CD4-positive, alpha-beta memory T cell (primary cell): Measurements from ENCODE around the gene EPHA2. TPM values are rescaled to one million over a fixed set of nuclear protein-coding genes. Genes with fewer than 3 reads are reported as not detected.

ENCODE experiments used
- CTCF ChIA-PET: fragments of 350-600 bp; sonication (Branson Sonifier 250); formaldehyde crosslinking; loops from one replicate; lab custom pipeline; 2021; ENCODE audit warnings: inconsistent platforms; ENCODE audit not compliant: partially characterized antibody; lab: Charles Lee
- POLR2A ChIA-PET: fragments of 350-600 bp; sonication (Branson Sonifier 250); formaldehyde crosslinking; loops from one replicate; lab custom pipeline; 2021; ENCODE audit not compliant: partially characterized antibody; lab: Charles Lee
- DNase-seq, 5 donors: peaks; one replicate each; pipeline versions ENCODE4 v3.0.0 to v3.0.0-alpha.2; 2020 to 2022; ENCODE audit warnings: mixed read lengths in 1 of 5
- H3K27ac ChIP-seq: one replicate; pipeline ENCODE4 v1.7.0; 2013; ENCODE audit warnings: low read depth, low read length
- H3K27me3 ChIP-seq: 2 replicates; pipeline ENCODE4 v1.7.0; 2013; ENCODE audit warnings: mild to moderate bottlenecking, low read length, moderate library complexity; ENCODE audit not compliant: insufficient read depth
- H3K36me3 ChIP-seq: 2 replicates; pipeline ENCODE4 v1.7.0; 2013; ENCODE audit warnings: mild to moderate bottlenecking, low read length, moderate library complexity; ENCODE audit not compliant: insufficient read depth
- H3K4me1 ChIP-seq: 2 replicates; pipeline ENCODE4 v1.7.0; 2013; ENCODE audit warnings: mild to moderate bottlenecking, low read length, moderate library complexity; ENCODE audit not compliant: insufficient read depth
- H3K4me3 ChIP-seq, 2 donors: one replicate each; pipeline ENCODE4 v1.7.0; 2013; ENCODE audit warnings: low read length in 2 of 2, mild to moderate bottlenecking in 1 of 2
- H3K9me3 ChIP-seq, 2 donors: one replicate each; pipeline ENCODE4 v1.7.0; 2013; ENCODE audit warnings: low read length in 2 of 2, control low read depth in 1 of 2; ENCODE audit not compliant: control insufficient read depth in 1 of 2
- H3K27ac Mint-ChIP-seq, 7 donors: one replicate each; pipeline ENCODE4 v1.8.0; 2020 to 2021; ENCODE audit warnings: mixed read lengths in 7 of 7, mild to moderate bottlenecking in 6 of 7, inconsistent platforms in 3 of 7, moderate library complexity in 3 of 7
- H3K27me3 Mint-ChIP-seq, 2 donors: one replicate each; pipeline ENCODE4 v1.8.0; 2020 to 2021; ENCODE audit warnings: mixed read lengths in 2 of 2
- H3K36me3 Mint-ChIP-seq, 2 donors: one replicate each; pipeline ENCODE4 v1.8.0; 2020 to 2021; ENCODE audit warnings: mixed read lengths in 2 of 2, inconsistent platforms in 1 of 2, mild to moderate bottlenecking in 1 of 2
- H3K4me1 Mint-ChIP-seq, 4 donors: one replicate each; pipeline ENCODE4 v1.8.0; 2020 to 2021; ENCODE audit warnings: mixed read lengths in 4 of 4, mild to moderate bottlenecking in 1 of 4
- H3K4me3 Mint-ChIP-seq, 8 donors: one replicate each; pipeline ENCODE4 v1.8.0; 2020 to 2021; ENCODE audit warnings: mixed read lengths in 8 of 8, mild to moderate bottlenecking in 7 of 8, moderate library complexity in 6 of 8, inconsistent platforms in 3 of 8
- H3K9me3 Mint-ChIP-seq, 8 donors: one replicate each; pipeline ENCODE4 v1.8.0; 2020 to 2021; ENCODE audit warnings: mixed read lengths in 8 of 8, mild to moderate bottlenecking in 5 of 8, inconsistent platforms in 3 of 8, moderate library complexity in 1 of 8
- intact Hi-C: fragments of 100-400 bp; cut with micrococcal nuclease; formaldehyde crosslinking; loops from one replicate; pipeline ENCODE4 v1.15.1; 2023
- polyA plus RNA-seq, 2 donors: library from polyadenylated mRNA; unstranded; fragments of 300-500 nt; fragmentation: Illumina TruSeq; gene quantifications; one replicate each; pipeline ENCODE4 v1.2.3, GENCODE V29; 2021
- total RNA-seq, 2 experiments: library from RNA; stranded (reverse); gene quantifications; one replicate each; pipeline ENCODE4 v1.2.3, GENCODE V29; 2021

EPHA2 gene
- total and polyA plus RNA-seq, 4 experiments from 2014 or later: not detected

GRCh38 chr1:16191309-16191708 is 35.4 kb upstream of the EPHA2 start:
- H3K27me3 Mint-ChIP-seq: peaks cover 4 to 10% of the 10 kb centered on the region in 2 donors
- POLR2A ChIA-PET: interaction anchor here (2.1 kb wide), 1 partner anchor 112 kb away, joined by 7 read pairs; no protein-coding TSS in a partner anchor
- no peaks in the 10 kb centered on the region for H3K9me3 ChIP-seq
- peaks cover 2 to 4% (median 3%) of the 10 kb centered on the region in 4 donors for H3K4me1 Mint-ChIP-seq
- H3K27me3 ChIP-seq: no peaks in the 10 kb centered on the region
- H3K27ac Mint-ChIP-seq: no peak overlapping the region
- no peak for DNase-seq
- H3K27ac ChIP-seq: no peak overlapping the region
- H3K36me3 ChIP-seq: no peaks in the 10 kb centered on the region
- CTCF ChIA-PET: interaction anchor here (3.3 to 14.1 kb wide), 2 partner anchors 53 to 112 kb away, joined by 14 to 387 read pairs; partner anchors contain the start of gene FAM131C
- no peak overlapping the region for H3K4me3 Mint-ChIP-seq
- H3K36me3 Mint-ChIP-seq: no peaks in the 10 kb centered on the region
- no peak overlapping the region for H3K4me3 ChIP-seq
- H3K4me1 ChIP-seq: peaks cover 5% of the 10 kb centered on the region
- intact Hi-C loops: no loop called here
- no peaks in the 10 kb centered on the region for H3K9me3 Mint-ChIP-seq

GRCh38 chr1:16189921-16190621 is 34.2 kb upstream of the EPHA2 start:
- H3K36me3 ChIP-seq: no peaks in the 10 kb centered on the region
- no peaks in the 10 kb centered on the region for H3K9me3 ChIP-seq
- peaks cover 5% of the 10 kb centered on the region for H3K4me1 ChIP-seq
- POLR2A ChIA-PET: interaction anchor here (2.1 kb wide), 1 partner anchor 111 kb away, joined by 7 read pairs; no protein-coding TSS in a partner anchor
- no peak overlapping the region for H3K27ac Mint-ChIP-seq
- H3K4me3 Mint-ChIP-seq: no peak overlapping the region
- H3K27ac ChIP-seq: no peak overlapping the region
- H3K4me3 ChIP-seq: no peak overlapping the region
- intact Hi-C loops: no loop called here
- CTCF ChIA-PET: interaction anchor here (0.6 to 14.1 kb wide), 11 partner anchors 13 to 430 kb away, joined by 3 to 387 read pairs (median 4); partner anchors contain the start of gene FAM131C
- no peak for DNase-seq
- peaks cover 2 to 4% (median 3%) of the 10 kb centered on the region in 4 donors for H3K4me1 Mint-ChIP-seq
- no peaks in the 10 kb centered on the region for H3K9me3 Mint-ChIP-seq
- no peaks in the 10 kb centered on the region for H3K36me3 Mint-ChIP-seq
- H3K27me3 ChIP-seq: no peaks in the 10 kb centered on the region
- peaks cover 4 to 10% of the 10 kb centered on the region in 2 donors for H3K27me3 Mint-ChIP-seq

- CTCF ChIA-PET: interaction anchor here (0.8 to 14.1 kb wide), 12 partner anchors 14 to 180 kb away, joined by 3 to 387 read pairs (median 5); partner anchors contain the start of gene FAM131C
- intact Hi-C loops: no loop called here
- H3K4me3 Mint-ChIP-seq: no peak overlapping the region
These were observed 33.1 kb upstream of the EPHA2 start for GRCh38 chr1:16189003-16189402.

GRCh38 chr1:16187748-16188401 is 32.0 kb upstream of the EPHA2 start:
- no peak overlapping the region for H3K27ac Mint-ChIP-seq
- no peaks in the 10 kb centered on the region for H3K27me3 ChIP-seq
- H3K36me3 ChIP-seq: no peaks in the 10 kb centered on the region
- H3K9me3 Mint-ChIP-seq: no peaks in the 10 kb centered on the region
- peak; percentile 63 to 79 (median 71) for DNase-seq
- peaks cover 8 to 10% of the 10 kb centered on the region in 2 donors for H3K27me3 Mint-ChIP-seq
- H3K4me1 Mint-ChIP-seq: peaks cover 2 to 4% (median 3%) of the 10 kb centered on the region in 4 donors
- H3K4me3 Mint-ChIP-seq: no peak overlapping the region
- POLR2A ChIA-PET: interaction anchor here (1.0 to 2.0 kb wide), 2 partner anchors 109 kb away, joined by 3 to 10 read pairs; no protein-coding TSS in a partner anchor
- H3K4me3 ChIP-seq: no peak overlapping the region
- CTCF ChIA-PET: interaction anchor here (1.0 to 14.1 kb wide), 7 partner anchors 15 to 178 kb away, joined by 3 to 387 read pairs (median 9); partner anchors contain the start of gene FAM131C
- peaks cover 5% of the 10 kb centered on the region for H3K4me1 ChIP-seq
- H3K36me3 Mint-ChIP-seq: no peaks in the 10 kb centered on the region
- intact Hi-C loops: loop anchor here (1.0 kb wide), 3 partner anchors 56 to 179 kb away; no protein-coding TSS in a partner anchor
- H3K27ac ChIP-seq: no peak overlapping the region
- no peaks in the 10 kb centered on the region for H3K9me3 ChIP-seq

More at GRCh38 chr1:16189003-16189402, 33.1 kb upstream of the EPHA2 start:
- Mint-ChIP-seq H3K27me3 (peaks cover 4 to 10% of the 10 kb centered on the region in 2 donors), H3K4me1 (peaks cover 2 to 4% (median 3%) of the 10 kb centered on the region in 4 donors), H3K27ac (no peak overlapping the region), H3K9me3 (no peaks in the 10 kb centered on the region), H3K36me3 (no peaks in the 10 kb centered on the region)
- Histone ChIP-seq H3K9me3 (no peaks in the 10 kb centered on the region), H3K4me3 (no peak overlapping the region), H3K36me3 (no peaks in the 10 kb centered on the region), H3K27ac (no peak overlapping the region), H3K27me3 (no peaks in the 10 kb centered on the region), H3K4me1 (peaks cover 5% of the 10 kb centered on the region)
- DNase-seq: no peak
- POLR2A ChIA-PET: interaction anchor here (1.0 kb wide), 1 partner anchor 110 kb away, joined by 3 read pairs; no protein-coding TSS in a partner anchor

- CTCF ChIA-PET: interaction anchor here (0.7 to 14.1 kb wide), 10 partner anchors 16 to 382 kb away, joined by 3 to 387 read pairs (median 4); partner anchors contain the start of genes EPHA2 and FAM131C
- no peak overlapping the region for H3K27ac Mint-ChIP-seq
These were observed 30.9 kb upstream of the EPHA2 start for GRCh38 chr1:16186655-16187235.

GRCh38 chr1:16184557-16185303 is 28.9 kb upstream of the EPHA2 start:
- Mint-ChIP-seq H3K4me3 (no peak overlapping the region), H3K36me3 (no peaks in the 10 kb centered on the region), H3K4me1 (peaks cover 2 to 4% (median 3%) of the 10 kb centered on the region in 4 donors), H3K27ac (no peak overlapping the region), H3K9me3 (no peaks in the 10 kb centered on the region), H3K27me3 (peaks cover 8% of the 10 kb centered on the region in 2 donors)
- Histone ChIP-seq H3K4me1 (peaks cover 5% of the 10 kb centered on the region), H3K36me3 (no peaks in the 10 kb centered on the region), H3K27me3 (no peaks in the 10 kb centered on the region), H3K4me3 (no peak overlapping the region), H3K27ac (no peak overlapping the region), H3K9me3 (no peaks in the 10 kb centered on the region)
- intact Hi-C loops: no loop called here
- DNase-seq: no peak
- POLR2A ChIA-PET: no interaction called here
- CTCF ChIA-PET: interaction anchor here (14.1 kb wide), 1 partner anchor 106 kb away, joined by 387 read pairs; the partner anchor contains the start of gene FAM131C

More at GRCh38 chr1:16186655-16187235, 30.9 kb upstream of the EPHA2 start:
- Histone ChIP-seq H3K4me3 (no peak overlapping the region), H3K27me3 (no peaks in the 10 kb centered on the region), H3K27ac (no peak overlapping the region), H3K4me1 (peaks cover 5% of the 10 kb centered on the region), H3K36me3 (no peaks in the 10 kb centered on the region), H3K9me3 (no peaks in the 10 kb centered on the region)
- no peak overlapping the region for H3K4me3 Mint-ChIP-seq
- H3K4me1 Mint-ChIP-seq: peaks cover 2 to 4% (median 3%) of the 10 kb centered on the region in 4 donors
- intact Hi-C loops: loop anchor here (1.0 kb wide), 3 partner anchors 58 to 177 kb away; no protein-coding TSS in a partner anchor
- H3K27me3 Mint-ChIP-seq: peaks cover 8 to 10% of the 10 kb centered on the region in 2 donors
- POLR2A ChIA-PET: interaction anchor here (2.0 kb wide), 1 partner anchor 108 kb away, joined by 10 read pairs; no protein-coding TSS in a partner anchor
- no peaks in the 10 kb centered on the region for H3K36me3 Mint-ChIP-seq
- no peaks in the 10 kb centered on the region for H3K9me3 Mint-ChIP-seq
- DNase-seq: no peak
